Stimulated activated CD4-positive, alpha-beta T cell treated with anti-CD3 and anti-CD28 coated beads, TNF-alpha, amount 100 ng/mL, for 1 hour (primary cell): ENCODE measurements around the gene MEAF6.

ENCODE experiments used
- DNase-seq, 3 donors: peaks; one replicate each; pipeline ENCODE4 v3.0.0-alpha.2; 2020; ENCODE audit warnings: low read depth in 3 of 3, low spot score in 1 of 3

The MEAF6 gene

DNA sequence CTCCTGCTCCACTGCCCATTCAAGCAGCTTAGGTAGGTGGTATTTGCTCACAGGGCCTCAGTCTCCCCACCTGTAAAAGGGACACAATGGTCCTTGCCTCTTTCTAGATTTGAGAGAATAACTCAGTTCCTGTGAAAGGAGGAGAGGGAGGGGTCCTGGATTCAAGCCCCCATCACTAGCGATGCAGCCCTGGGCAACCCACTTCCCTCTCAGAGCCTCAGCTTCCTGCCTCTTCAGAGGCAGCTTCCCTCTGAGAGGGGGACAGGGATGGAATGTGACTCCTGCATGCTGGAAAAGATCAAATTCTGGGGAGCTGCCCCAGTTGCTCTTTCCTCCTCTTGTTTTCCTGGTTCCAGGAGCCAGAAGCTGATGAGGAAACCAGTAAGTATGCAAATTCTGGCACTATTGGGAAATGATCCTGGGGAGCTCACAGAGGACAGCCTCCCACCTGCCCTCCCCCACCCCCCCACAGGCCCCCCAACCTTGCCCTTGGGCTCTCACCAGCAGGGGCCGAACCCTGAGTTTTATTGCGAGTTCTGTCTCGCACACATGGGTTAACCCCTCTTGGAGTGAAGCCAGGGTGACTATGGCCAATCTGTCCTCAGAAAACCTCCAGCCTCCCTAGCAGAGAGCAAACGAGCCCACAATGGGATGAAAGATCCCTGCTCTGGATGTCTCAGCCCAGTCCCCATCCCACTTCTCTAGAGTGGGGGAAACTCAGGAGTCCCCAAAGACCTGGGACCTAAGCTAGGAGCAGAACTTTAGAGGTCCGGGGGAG, 28.5 kb downstream of the MEAF6 start:
- no peak for DNase-seq

DNA sequence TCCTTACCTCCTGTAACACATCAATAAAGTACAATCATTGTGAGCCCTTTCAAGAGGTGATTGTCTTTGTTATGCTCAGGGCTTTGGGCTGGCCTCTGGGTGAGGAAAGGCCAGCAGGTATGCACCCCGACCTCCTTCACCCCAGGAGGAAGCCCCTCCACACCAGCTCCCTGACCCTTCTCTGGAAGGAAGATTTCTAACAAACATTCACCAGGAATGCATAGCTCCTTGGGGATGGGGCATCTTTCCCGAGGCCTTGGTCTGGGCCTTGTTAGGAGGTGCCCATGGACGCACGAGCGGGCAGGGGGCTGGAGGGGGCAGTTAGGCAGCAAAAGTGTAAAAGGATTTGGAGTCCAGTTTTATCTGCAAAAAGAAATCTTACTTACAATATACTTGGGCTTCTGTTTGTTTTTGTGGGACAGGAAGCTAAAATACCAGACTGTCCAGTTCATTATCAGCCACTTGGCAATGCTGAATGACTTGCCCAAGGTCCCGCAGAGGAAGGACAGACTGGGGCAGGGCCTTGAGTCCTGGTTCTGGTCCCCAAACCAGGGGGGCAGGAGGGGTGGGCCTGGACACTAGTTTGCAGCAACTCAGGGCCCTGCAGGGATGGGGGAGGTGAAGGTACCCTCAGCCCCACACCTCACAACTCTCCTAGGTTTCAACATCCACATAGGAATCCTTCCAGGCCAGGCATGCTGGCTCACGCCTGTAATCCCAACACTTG, 30.1 kb downstream of the MEAF6 start:
- no peak for DNase-seq

DNA sequence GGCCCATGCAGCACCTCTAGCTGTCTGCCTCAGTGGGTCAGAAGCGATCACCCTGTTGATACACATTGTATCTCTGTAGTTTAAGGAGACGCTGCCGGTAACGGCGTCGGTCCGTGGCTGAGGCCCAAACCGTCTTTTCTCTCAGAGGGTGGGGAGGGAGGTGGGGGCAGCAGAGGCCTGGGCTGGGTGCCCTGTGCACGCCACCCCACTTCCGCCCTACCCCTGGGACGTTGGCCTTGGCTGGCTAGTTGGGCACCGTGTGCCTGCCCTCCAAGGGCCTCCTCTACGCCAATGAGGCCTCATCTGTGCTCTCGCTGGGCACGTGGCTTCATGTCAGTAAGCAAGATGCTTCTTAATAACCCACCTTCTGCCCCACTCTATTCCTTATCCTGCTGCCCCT, 30.8 kb downstream of the MEAF6 start:
- DNase-seq, result no peak

DNA sequence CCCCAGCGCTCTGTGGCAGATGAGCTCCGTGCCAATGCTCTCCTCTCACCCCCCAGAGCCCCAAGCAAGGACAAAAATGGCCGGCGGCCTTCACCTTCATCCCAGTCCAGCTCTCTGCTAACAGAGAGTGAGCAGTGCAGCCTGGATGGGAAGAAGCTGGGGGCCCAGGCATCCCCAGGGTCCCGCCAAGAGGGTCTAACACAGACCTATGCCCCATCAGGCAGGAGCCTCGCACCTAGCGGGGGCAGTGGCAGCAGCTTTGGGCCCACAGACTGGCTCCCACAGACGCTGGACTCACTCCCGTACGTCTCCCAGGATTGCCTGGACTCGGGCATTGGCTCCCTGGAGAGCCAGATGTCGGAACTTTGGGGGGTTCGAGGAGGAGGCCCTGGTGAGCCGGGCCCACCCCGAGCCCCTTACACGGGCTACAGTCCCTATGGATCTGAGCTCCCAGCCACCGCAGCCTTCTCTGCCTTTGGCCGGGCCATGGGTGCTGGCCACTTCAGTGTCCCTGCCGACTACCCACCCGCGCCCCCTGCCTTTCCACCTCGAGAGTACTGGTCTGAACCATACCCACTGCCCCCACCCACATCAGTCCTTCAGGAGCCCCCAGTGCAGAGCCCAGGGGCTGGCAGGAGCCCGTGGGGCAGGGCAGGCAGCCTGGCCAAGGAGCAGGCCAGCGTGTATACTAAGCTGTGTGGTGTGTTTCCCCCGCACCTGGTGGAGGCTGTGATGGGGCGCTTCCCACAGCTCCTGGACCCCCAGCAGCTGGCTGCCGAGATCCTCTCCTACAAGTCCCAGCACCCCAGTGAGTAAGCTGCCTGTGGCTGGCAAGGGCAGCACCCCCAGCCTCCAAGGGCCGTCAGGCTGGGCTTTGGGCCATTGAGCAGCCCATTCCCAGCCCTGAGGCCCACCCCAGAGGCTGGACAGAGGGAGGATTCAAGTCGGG, 31.5 kb downstream of the MEAF6 start:
- DNase-seq, result no peak

DNA sequence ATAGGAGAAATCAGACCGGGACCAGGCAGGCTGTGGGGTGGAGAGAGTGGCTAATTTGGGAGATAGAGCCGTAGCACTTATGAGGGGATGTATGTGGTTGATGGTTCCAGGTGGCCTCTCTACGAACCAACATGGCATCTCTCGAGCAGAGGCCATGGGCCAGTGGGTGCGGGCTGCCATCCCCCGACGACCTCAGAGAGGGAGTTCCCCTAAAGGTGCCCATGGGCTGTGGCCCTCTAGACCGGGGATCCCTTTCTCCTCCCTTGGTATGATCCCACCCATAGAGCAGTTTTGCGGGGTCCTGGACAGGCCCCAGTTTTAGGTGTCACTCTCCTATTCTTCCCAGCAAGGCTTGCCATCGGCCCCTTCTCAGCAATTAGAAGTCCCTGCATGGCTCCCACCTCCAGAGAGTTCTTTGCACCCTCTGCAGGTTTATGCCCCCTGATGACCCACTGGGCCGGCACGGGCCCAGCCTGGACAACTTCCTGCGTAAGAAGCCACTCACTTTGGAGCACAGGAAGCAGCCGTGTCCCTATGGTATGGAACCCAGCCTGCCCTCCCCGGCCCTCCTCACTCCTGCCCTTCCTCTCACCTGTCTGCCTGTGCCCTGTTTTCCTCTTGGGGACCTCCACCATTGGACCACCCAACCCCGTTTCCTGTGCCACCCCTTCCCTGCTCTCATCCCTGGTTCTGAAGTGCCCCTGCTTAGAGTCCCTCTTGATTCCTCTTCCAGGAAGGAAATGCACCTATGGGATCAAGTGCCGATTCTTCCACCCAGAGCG, 32.4 kb downstream of the MEAF6 start:
- no peak for DNase-seq

DNA sequence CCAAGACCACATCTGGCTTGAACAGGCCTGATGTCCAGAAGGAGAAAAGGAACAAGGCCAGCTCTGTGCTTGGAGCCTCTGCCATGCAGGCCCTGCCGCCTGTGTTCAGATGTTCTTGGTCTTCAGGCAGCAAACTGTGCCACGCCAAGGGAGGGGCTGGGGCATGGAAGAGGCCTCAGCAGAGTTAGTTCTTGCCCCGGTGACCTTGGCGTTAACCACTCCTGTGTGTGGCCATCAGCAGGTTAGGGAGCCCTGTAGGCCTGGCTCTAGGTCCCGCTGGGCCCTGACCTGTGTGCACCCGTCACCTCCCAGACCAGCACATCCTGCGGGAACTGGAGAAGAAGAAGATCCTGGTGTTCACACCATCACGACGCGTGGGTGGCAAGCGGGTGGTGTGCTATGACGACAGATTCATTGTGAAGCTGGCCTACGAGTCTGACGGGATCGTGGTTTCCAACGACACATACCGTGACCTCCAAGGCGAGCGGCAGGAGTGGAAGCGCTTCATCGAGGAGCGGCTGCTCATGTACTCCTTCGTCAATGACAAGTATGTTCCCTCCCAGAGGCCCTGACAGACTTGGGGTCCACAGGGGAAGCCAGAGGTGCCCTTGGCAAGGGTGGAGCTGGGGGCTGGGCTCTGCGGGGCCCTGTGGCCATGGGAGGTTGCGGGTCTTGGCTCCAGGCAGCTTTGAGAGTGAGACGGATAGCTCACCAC, 33.1 kb downstream of the MEAF6 start:
- DNase-seq, result no peak

DNA sequence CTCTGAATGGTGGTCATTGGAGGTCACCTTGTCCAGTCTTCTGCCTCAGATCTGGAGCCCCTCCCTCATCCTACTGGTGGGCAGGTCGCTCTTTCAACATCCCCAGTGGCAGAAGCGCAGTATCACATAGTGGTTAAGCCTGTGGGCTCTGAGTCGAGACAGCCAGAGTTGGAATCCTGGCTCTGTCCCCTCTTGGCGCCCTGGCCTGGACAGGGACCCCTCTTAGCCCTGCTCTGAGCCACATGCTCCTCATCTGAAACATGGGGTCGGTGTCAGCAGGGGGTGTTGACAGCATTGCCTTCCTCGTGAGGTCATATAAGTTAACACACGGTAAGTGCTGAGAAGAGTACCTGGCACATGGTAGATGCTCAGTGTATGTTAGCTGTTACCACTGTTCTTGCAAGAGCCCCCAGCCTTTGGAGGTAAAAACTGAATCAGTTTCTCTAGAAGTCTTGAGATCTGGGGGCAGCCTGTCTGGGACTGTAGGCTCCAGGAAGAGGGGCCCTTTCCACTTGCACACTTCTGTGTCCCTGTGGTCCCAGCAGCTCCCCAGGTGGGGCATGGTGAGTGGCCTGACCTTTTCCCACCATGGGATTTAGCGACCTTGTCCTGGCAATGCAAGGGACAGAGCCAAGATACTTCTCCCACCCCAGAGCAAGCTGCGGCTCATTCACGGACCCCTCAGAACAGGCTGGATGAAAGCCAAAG, 33.8 kb downstream of the MEAF6 start:
- no peak for DNase-seq

DNA sequence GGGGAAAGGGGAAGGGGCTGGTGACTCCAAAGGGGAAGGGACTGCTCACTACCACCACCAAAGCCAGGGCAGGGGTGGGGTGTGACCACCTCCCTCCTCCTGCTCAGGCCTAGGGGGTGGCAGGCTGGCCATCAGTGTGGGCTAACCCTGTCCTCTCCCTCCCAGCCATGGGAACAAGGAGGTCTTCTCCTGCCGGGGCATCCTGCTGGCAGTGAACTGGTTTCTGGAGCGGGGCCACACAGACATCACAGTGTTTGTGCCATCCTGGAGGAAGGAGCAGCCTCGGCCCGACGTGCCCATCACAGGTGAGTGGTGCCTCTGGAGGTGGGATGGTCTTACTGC, 34.5 kb downstream of the MEAF6 start:
- no peak for DNase-seq

DNA sequence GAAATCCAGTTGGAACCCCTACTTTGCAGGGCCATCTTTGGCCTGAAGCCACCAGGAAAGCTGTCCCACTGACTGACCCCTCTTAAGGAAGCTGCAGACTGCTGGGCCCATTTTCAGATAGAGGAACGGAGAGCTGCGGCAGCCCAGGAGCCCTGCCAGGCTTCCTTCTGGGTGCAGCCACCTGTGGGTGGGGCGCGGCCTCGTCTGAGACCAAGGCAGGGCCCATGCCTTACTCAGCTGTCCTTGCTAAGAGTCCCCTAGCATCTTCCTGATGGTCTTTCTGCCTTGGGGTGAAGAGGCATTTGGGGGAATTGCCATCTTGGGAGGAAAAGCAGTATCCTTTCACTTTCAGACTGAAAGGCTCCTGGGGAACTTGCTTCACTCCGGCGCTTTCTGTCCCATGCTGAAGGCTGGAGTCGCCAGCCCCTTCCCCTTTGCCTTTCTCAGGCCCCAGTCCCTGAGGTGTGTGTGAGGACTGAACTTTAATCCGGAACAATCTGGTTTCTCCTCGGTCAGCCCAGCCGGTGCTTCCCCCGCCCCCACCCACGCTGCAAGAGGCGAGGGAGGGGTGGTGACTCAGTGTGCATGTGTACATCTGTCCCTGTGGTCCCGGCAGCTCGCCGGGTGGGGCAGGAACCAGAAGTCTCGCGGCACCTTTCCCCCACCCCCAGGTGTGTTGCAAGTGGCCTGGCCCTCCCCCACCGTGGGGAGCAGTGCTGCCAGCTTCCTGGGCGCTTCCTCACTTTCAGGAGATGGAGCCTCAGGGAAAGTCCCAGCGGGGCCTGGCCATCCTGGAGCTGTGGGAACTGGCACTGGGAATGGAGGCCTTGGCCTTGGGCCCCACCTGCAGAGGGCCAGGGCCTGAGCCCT, 35.1 kb downstream of the MEAF6 start:
- peak; percentile 82 to 86 (median 84) for DNase-seq

DNA sequence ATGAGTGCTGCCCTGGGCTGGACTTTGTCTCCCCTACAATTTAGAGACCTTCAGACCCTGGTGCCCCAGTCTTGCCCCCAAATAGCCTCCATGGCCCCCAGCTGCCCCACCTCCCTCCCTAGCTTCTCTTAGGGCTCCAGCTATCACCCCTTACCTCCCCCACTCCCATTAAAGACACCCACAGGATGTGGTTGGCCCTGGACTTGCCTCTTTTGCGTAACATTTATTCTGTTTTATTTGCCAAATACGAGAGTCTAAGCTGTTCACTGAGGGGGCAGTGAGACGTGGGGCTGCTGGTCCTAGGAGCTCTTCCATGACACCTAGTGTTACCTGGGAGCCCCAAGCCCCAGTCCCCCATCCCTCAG, 35.7 kb downstream of the MEAF6 start:
- peak in 1 of 3 donors; percentile 35 for DNase-seq

DNA sequence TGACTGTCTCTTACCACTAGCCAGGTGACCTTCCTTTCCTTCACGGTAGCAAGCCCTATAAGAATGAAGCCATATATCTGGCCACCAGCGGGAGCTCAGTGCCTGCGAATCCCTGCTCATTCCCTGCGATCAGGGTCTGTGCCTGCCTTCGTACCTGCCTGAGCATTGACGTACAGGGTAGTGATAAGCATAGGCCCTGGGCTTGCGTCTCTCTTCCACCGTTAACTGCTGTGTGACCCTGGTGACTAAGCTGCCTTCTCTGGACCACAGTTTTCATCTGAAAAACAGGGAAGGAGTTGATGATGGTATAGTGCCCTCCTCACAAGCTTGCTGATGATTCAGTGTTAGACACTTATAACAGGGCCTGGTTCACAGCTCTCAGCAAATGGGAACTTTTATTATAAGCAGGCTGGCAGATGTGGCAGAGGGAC, 36.1 kb downstream of the MEAF6 start:
- DNase-seq, result peak in 1 of 3 donors; percentile 24

DNA sequence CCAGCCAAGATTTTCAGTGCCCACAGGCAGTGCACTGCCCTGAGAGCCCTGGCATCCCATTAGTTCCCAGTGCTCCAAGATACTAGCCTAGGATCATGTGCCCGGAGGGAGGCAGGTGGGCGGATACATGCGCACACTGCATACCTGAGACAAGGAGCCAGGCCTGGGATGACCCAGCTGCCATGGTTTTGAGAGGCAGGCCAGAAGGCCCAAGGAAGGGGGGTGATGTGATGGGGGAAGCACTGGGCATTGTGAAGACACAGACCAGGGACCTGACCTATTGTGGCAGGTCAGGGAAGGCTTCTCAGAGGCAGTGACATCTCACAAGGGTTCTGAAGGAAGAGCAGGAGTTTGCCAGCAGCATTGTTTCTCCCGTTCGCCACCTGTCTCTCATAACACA, 36.6 kb downstream of the MEAF6 start:
- no peak for DNase-seq

DNA sequence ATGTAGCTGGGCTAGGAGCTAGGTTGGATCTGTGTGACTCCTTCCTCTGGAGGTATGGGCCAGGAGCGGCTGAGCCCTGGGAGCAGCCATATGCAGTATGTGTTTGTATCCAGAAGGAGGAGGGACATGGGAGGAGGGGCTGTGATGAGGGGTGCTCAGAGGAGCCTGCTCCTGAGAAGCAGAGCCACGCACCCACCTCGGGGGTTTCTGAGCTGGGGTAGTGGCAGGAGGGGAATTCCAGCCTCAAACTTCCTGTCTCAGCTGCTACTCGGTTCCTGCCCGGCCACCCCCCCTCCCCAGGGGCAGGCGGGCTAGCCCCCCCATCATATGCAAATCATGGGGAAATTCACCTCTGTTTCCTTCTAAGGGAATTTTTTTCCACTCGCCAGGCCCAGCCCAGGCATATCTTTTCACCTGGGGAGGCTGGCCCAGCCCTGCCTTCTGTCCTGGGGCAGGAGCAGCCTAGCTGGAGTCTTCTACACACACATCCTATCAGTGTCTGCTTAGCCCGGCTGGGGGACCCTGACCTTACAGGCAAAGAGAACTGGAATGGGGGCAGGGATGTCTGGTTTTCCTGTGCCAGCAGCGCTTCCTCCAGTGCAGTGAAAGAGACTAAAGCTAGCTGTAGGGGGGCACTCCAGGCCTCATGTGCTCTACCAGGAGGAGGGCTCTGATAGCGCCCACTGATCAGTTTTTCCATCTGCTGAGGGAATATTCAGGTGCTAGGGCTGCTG, 37.2 kb downstream of the MEAF6 start:
- peak; percentile 73 to 77 (median 76) for DNase-seq

DNA sequence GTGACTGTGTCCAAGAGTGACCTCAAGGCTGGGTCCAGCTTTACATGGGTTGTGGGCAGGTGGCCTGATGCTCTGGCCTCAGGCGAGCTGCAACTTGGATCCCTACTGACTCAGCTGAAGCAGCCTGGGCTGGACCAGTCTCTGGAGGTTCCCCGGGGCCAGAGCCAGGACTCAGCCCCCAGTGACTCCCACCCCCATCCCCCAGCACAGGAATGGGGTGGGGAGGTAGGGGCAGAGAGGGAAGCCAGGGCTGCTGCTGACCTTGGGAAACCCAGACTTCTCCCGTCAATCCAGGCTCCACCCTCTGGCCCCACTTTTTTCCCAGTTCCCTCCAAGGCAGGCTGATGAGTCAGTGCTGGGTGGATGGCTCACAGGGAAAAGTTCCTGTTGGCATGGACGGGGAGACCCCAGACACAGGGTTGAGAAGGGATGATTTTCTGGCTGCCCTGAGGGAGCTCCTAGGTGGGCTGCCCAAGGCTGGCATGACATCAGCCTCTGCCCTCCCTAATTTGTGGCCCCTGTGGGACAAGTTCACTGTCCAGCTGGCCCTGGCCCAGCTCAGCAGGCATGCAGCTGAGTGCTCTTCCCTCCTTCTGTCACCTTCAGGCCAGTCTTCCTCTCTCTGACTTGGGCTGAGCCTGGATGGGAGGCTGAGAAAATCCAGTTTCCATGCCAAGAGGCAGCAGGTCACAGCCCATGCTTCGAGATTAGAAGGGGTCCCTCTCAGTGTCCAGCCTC, 37.9 kb downstream of the MEAF6 start:
- DNase-seq, result no peak

DNA sequence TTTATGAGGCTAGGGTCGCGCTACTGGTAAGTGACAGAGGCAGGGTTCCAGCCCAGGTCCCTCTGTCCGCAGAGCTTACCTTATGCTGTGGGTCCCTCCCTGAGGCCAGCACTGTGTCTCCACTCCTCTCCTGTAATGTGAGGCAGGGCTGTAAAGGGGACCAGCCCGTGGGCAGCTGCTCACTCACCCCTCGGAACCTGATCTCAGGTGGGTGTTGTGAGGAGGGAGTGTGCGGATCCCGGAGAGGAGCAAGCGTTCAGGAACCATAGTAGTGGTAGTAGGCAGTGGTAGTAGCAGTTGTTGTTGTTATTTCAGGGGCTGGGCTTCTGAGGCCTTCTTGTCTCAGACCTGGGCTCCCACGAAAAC, 38.5 kb downstream of the MEAF6 start:
- no peak for DNase-seq

DNA sequence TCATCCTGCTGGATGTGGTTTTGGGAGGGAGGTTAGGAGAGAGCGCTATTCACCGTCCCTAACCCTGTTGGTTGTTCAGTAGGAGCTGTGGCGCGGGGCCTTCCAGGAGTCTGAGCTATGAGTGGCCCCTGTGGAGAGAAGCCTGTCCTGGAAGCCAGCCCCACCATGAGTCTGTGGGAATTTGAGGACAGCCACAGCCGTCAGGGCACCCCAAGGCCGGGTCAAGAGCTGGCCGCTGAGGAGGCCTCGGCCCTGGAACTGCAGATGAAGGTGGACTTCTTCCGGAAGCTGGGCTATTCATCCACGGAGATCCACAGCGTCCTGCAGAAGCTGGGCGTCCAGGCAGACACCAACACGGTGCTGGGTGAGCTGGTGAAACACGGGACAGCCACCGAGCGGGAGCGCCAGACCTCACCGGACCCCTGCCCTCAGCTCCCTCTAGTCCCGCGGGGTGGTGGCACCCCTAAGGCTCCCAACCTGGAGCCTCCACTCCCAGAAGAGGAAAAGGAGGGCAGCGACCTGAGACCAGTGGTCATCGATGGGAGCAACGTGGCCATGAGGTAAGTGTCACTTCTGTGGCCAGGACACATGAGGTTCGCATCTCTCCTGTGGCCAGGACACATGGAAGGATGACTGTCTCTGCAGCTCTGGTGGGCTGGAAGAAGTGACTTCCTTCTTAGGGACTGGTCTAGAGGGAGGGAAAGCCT, 39.0 kb downstream of the MEAF6 start:
- no peak for DNase-seq
